ENCODE measurements around the gene OSBPL7. TPM values are rescaled to one million over a fixed set of nuclear protein-coding genes. Genes with fewer than 3 reads are reported as not detected.

OSBPL7 gene
- total and polyA plus RNA-seq, 2 of the 4 experiments (the other 2 are of a cell fraction), result 5.2 to 14.5 TPM

- peaks cover 30% of the 10 kb centered on the region for H3K36me3 ChIP-seq (ENCODE audit: control insufficient read depth, insufficient read depth, low read length)
- H3K79me1 ChIP-seq (ENCODE audit: low read depth in 1 of 2, low read length in 2 of 2), result no peaks in the 10 kb centered on the region
- H2AK9ac ChIP-seq (replicated peaks; ENCODE audit: low read depth, low read length, poor library complexity), result no peak overlapping the region
- H2BK20ac ChIP-seq (ENCODE audit: low read depth, low read length), result no peak overlapping the region
- no peaks in the 10 kb centered on the region for H3K9me3 ChIP-seq (ENCODE audit: control insufficient read depth, insufficient read depth, low read length)
- ATAC-seq (ENCODE audit: low read depth) (no peak), DNase-seq (no peak)
- no peak overlapping the region for H3K4me2 ChIP-seq (ENCODE audit: low read depth, low read length)
- no peak overlapping the region for H3K14ac ChIP-seq (replicated peaks; ENCODE audit: low read depth, low read length)
- H4K91ac ChIP-seq (ENCODE audit: insufficient read depth, low read depth, low read length), result no peak overlapping the region
- no peak overlapping the region for H3K4ac ChIP-seq (ENCODE audit: low read depth, low read length)
- ChIA-PET CTCF (no interaction called here), POLR2A (ENCODE audit: unreplicated experiment) (no interaction called here)
- H3K9ac ChIP-seq (ENCODE audit: low read depth, low read length), result no peak overlapping the region
- in situ Hi-C loops (cut with MboI; ENCODE audit: low sequenced_read_pairs) (no loop called here), intact Hi-C loops (cut with micrococcal nuclease) (no loop called here), dilution Hi-C loops (cut with HindIII; ENCODE audit: low sequenced_read_pairs, unreplicated experiment) (no loop called here)
- no peak overlapping the region for H2AK5ac ChIP-seq (ENCODE audit: low read depth, low read length)
- H3K27ac ChIP-seq (ENCODE audit: insufficient read depth, low read length), result no peak overlapping the region
- H2BK5ac ChIP-seq (ENCODE audit: low read depth, low read length, poor library complexity, severe bottlenecking), result no peak overlapping the region
- H3K23ac ChIP-seq (ENCODE audit: low read depth, low read length), result no peak overlapping the region
- H3K56ac ChIP-seq (ENCODE audit: extremely low read depth, insufficient read depth, low read length), result no peak overlapping the region
- no peak for TF ChIP-seq POLR2A (IDR thresholded peaks at IDR 0.05; ENCODE audit: low read depth, low read length)
- H2AFZ ChIP-seq (replicated peaks; ENCODE audit: low read length, poor library complexity), result no peak overlapping the region
- no peak overlapping the region for H3K18ac ChIP-seq (ENCODE audit: low read depth, low read length)
- H3K4me3 ChIP-seq (ENCODE audit: insufficient read depth, low read depth, low read length), result no peak overlapping the region
- H4K5ac ChIP-seq (ENCODE audit: low read depth, low read length), result no peak overlapping the region
- WGBS, 2 experiments (ENCODE audit: extremely low coverage in 2 of 2, insufficient read length in 1 of 2), result 94% methylated on average over 7 of the region's 16 CpGs; no CpG with 5 or more reads in 1 of the 2 experiments
- H3K27me3 ChIP-seq (ENCODE audit: control insufficient read depth, insufficient read depth, low read length), result peaks cover 27% of the 10 kb centered on the region
- peaks cover 23% of the 10 kb centered on the region for H4K20me1 ChIP-seq (ENCODE audit: insufficient read depth, low read length)
- H2BK15ac ChIP-seq (ENCODE audit: low read depth, low read length), result no peak overlapping the region
- H2BK120ac ChIP-seq (ENCODE audit: low read depth, low read length), result no peak overlapping the region
- peaks cover 3% of the 10 kb centered on the region; the same call in 1 of the 2 replicates for H3K4me1 ChIP-seq (ENCODE audit: control insufficient read depth, insufficient read depth, low read length)
- BruUV-seq (replicated peaks), result no TSS peak
- H4K8ac ChIP-seq (ENCODE audit: low read depth in 2 of 2, low read length in 2 of 2), result no peak overlapping the region
- 0 out of 2 replicates have a peak, but pooled peaks cover 2% of the 10 kb centered on the region for H3K9me1 ChIP-seq (ENCODE audit: insufficient read depth, low read length)
These were observed 15.3 kb downstream of the OSBPL7 start for GRCh38 chr17:47806026-47806912.

All from IMR-90 (cell line).